Suprapubic skin (tissue), 4 donors: ENCODE results near the gene STXBP5.

Experiments used
- EP300 ChIP-seq: sonication (generic); formaldehyde crosslinking; IDR thresholded peaks from one replicate; pipeline ENCODE4 v1.6.1; 2017; ENCODE audit warnings: antibody characterized with exemption
- POLR2A ChIP-seq, 2 donors: fragments of 450-650 bp; IDR thresholded peaks; one replicate each; pipeline ENCODE4 v1.6.1; 2017; ENCODE audit warnings: antibody characterized with exemption in 2 of 2, mild to moderate bottlenecking in 2 of 2, moderate library complexity in 2 of 2
- POLR2AphosphoS5 ChIP-seq, 3 donors: sonication (generic); formaldehyde crosslinking; IDR thresholded peaks; one replicate each; pipeline ENCODE4 v1.6.1; 2017; ENCODE audit warnings: antibody characterized with exemption in 3 of 3
- TF ChIP-seq, protein P1 (sequence below), 2 donors: fragments of 200-600 bp in 1 of 2; fragments of 450-650 bp in 1 of 2; sonication (generic) in 1 of 2; IDR thresholded peaks; one replicate each; pipeline ENCODE4 v1.5.1; 2016 to 2019; ENCODE audit warnings: antibody characterized with exemption in 2 of 2, mild to moderate bottlenecking in 1 of 2, moderate library complexity in 1 of 2

GRCh38 chr6:147246853-147247635 is 42.8 kb downstream of the STXBP5 start:
- TF ChIP-seq POLR2AphosphoS5 (IDR thresholded peaks at IDR 0.05) = no peak
- TF ChIP-seq, protein P1, sequence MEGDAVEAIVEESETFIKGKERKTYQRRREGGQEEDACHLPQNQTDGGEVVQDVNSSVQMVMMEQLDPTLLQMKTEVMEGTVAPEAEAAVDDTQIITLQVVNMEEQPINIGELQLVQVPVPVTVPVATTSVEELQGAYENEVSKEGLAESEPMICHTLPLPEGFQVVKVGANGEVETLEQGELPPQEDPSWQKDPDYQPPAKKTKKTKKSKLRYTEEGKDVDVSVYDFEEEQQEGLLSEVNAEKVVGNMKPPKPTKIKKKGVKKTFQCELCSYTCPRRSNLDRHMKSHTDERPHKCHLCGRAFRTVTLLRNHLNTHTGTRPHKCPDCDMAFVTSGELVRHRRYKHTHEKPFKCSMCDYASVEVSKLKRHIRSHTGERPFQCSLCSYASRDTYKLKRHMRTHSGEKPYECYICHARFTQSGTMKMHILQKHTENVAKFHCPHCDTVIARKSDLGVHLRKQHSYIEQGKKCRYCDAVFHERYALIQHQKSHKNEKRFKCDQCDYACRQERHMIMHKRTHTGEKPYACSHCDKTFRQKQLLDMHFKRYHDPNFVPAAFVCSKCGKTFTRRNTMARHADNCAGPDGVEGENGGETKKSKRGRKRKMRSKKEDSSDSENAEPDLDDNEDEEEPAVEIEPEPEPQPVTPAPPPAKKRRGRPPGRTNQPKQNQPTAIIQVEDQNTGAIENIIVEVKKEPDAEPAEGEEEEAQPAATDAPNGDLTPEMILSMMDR (IDR thresholded peaks at IDR 0.05) = no peak
- no peak for TF ChIP-seq POLR2A (IDR thresholded peaks at IDR 0.05)
- TF ChIP-seq EP300 = no peak
